Fibroblast of the aortic adventitia (primary cell): ENCODE data around the gene TMPRSS6. TPM values are rescaled to one million over a fixed set of nuclear protein-coding genes. Genes with fewer than 3 reads are reported as not detected.

Source experiments
- DNase-seq: peaks from one replicate; pipeline ENCODE4 v3.0.0-alpha.2; 2010; ENCODE audit warnings: low read depth
- H3K4me3 ChIP-seq: 2 replicates; pipeline ENCODE4 v1.5.1; 2011; ENCODE audit warnings: low read depth, mild to moderate bottlenecking, control low read depth, low read length, moderate library complexity
- CTCF ChIP-seq: IDR thresholded peaks from 2 replicates; pipeline ENCODE4 v1.5.1; 2011; ENCODE audit warnings: mild to moderate bottlenecking, low read length, control low read depth, inconsistent platforms; ENCODE audit not compliant: insufficient read depth
- total RNA-seq: library from RNA; depleted of rRNA; stranded (reverse); fragments of >200 nt; gene quantifications from 2 replicates; pipeline ENCODE4 v1.2.3, GENCODE V29; 2012; ENCODE audit warnings: low replicate concordance

Gene TMPRSS6
- total RNA-seq, 1 donor: not detected

DNA sequence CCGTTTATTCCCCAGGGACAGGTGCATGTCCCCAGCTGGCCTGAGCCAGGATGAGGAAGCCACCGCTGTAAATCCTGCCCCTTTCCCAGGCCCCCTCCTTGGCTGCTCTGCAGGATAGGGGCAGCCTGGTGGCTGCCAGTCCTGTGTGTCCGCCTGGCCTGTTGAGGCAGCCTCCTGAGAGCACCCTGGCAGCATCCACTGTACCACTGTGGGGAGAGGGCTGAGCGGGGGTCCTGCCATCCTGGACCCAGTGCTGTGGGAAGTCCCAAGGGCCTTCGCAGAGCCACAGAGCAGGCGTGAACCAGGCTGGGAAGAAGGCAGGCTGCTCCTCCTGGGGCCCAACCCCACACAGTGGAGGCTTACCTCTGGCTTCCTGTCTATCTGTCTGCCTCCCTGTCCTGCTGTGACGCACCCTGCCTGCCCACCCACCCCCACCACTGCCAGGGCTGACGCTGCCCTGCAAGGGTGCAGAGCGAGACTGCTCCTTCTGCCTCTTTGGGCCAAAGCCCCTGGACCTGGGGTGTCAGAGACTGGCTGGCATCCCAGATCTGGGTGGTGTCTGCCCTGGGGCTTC, 49.5 kb downstream of the TMPRSS6 start:
- no peak overlapping the region for H3K4me3 ChIP-seq
- DNase-seq: no peak
- TF ChIP-seq CTCF: no peak

- no peak overlapping the region for H3K4me3 ChIP-seq
- DNase-seq: no peak
- no peak for TF ChIP-seq CTCF
Measured at GRCh38 chr22:37058917-37059701, 50.4 kb downstream of the TMPRSS6 start.

GRCh38 chr22:37057796-37058510, 51.6 kb downstream of the TMPRSS6 start:
- H3K4me3 ChIP-seq: no peak overlapping the region
- TF ChIP-seq CTCF: no peak
- DNase-seq: no peak

DNA sequence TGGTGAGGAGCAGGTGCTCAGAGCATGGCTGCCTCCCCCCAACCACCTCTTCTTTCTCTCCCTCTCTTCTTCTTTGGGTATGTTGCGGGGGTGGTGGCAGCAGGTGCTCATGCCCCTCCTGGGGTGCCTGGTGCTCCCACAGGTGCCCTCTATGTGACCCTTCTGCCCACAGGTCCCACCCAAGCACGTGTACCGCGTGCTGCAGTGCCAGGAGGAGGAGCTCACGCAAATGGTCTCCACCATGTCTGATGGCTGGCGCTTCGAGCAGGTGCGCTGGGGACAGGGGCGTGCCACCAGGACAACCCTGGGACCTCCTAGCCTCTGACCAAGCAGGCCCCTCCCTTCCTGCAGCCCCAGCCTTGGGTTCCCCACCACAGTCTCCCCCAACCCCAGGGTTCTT, 52.3 kb downstream of the TMPRSS6 start:
- DNase-seq: no peak
- TF ChIP-seq CTCF: no peak
- no peak overlapping the region for H3K4me3 ChIP-seq

DNA sequence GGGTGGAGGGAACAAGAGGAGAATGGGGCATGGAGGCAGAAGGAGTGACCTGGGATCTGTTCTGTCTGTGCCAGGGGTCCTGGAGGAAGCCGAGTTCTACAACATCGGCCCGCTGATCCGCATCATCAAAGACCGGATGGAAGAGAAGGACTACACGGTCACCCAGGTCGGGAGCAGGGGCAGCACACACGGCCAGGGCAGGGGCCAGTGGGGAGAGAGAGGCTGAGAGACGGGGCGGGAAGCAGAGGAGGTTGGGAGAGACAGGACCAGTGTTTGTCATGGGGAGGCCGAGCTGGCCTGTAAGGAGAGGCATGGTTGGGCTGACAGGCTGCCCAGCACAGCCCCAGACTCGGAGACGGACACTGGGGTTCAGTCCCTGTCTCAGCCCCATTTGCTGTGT, 53.3 kb downstream of the TMPRSS6 start:
- no peak for TF ChIP-seq CTCF
- H3K4me3 ChIP-seq: no peak overlapping the region
- no peak for DNase-seq

DNA sequence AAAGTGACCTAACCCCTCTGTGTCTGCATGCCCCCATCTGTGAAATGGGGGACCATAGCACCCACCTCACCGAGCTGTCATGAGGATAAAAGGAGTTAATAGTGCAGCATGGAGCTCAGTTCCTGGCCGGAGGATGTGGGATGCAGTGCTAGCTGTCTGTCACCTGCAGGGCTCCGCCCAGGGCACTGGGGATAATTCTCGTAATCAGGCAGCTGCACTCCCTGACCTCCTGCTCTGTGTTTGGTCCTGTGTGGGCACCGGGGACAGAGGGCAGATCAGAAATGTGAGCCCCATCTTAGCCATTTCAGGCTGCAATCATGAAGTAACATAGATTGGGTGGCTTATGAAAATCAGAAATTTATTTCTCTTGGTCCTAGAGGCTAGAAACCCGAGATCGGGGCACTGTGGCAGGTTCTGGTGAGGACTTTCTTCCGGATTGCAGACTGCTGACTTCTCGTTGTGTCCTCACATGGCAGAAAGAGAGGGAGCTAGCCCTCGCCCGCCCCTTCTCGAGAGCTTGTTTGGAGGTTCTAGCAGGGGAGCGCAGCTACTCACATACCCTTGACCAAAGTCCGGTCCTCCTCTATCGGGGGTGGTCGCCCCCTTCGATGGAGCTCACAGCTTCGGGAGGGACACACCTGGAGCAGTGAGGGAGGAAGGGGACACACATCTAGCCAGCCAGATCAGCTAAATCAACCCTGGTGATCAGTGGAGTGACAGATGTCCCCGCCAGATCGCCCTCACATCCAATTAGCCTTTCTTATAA, 54.7 kb downstream of the TMPRSS6 start:
- TF ChIP-seq CTCF: no peak
- no peak for DNase-seq

More for the DNA sequence above, 54.7 kb downstream of the TMPRSS6 start:
- H3K4me3 ChIP-seq: no peak overlapping the region
